Spinal cord (tissue), 10 donors: ENCODE data around the gene NUBP2. TPM values are rescaled to one million over a fixed set of nuclear protein-coding genes. Genes with fewer than 3 reads are reported as not detected.

Experiments
- DNase-seq, 6 donors: peaks; one replicate each; pipeline versions ENCODE4 v3.0.0 to v3.0.0-alpha.2; 2013 to 2015; ENCODE audit warnings: low spot score in 6 of 6, low read depth in 4 of 6
- H3K27ac ChIP-seq: one replicate; pipeline ENCODE4 v1.5.1; 2013; ENCODE audit warnings: low read depth, low read length, control low read depth
- H3K27me3 ChIP-seq: one replicate; pipeline ENCODE4 v1.6.1; 2013; ENCODE audit warnings: low read length; ENCODE audit not compliant: control insufficient read depth, insufficient read depth
- H3K36me3 ChIP-seq: one replicate; pipeline ENCODE4 v1.6.1; 2013; ENCODE audit warnings: low read length; ENCODE audit not compliant: control insufficient read depth, insufficient read depth
- H3K4me1 ChIP-seq: one replicate; pipeline ENCODE4 v1.6.1; 2013; ENCODE audit warnings: low read length; ENCODE audit not compliant: control insufficient read depth, insufficient read depth
- H3K4me3 ChIP-seq: one replicate; pipeline ENCODE4 v1.5.1; 2013; ENCODE audit warnings: low read depth, low read length, control low read depth
- H3K9me3 ChIP-seq: one replicate; pipeline ENCODE4 v1.6.1; 2013; ENCODE audit warnings: low read length; ENCODE audit not compliant: control insufficient read depth, insufficient read depth
- WGBS: methylation state at CpG from one replicate; pipeline ENCODE4 v1.1.5; 2013; ENCODE audit warnings: missing lambda C conversion rate; ENCODE audit not compliant: insufficient coverage; 5-methylcytosine and 5-hydroxymethylcytosine counted together
- polyA plus RNA-seq, 2 donors: library from polyadenylated mRNA; unstranded; fragments of 120-200 nt; gene quantifications; one replicate each; pipeline ENCODE4 v1.2.1, GENCODE V29; 2013; ENCODE audit not compliant: insufficient read length in 2 of 2
- total RNA-seq, 2 donors: library from RNA; depleted of rRNA in 1 of 2; stranded (reverse); fragments of 120-200 nt in 1 of 2; fragments of >200 nt in 1 of 2; gene quantifications; one replicate each; pipeline versions ENCODE4 v1.2.3 to v1.2.4, GENCODE V29; 2013 to 2014
- donor health status: healthy.

NUBP2 gene
- total and polyA plus RNA-seq, 4 donors = 24.7 to 80.4 (median 67.7) TPM

- no peak overlapping the region for H3K4me3 ChIP-seq
- no peaks in the 10 kb centered on the region for H3K9me3 ChIP-seq
- H3K4me1 ChIP-seq = peaks cover 20% of the 10 kb centered on the region
- peaks cover 97% of the 10 kb centered on the region for H3K36me3 ChIP-seq
- no peak overlapping the region for H3K27ac ChIP-seq
- H3K27me3 ChIP-seq = no peaks in the 10 kb centered on the region
- whole genome bisulfite sequencing = 94% methylated on average over 22 of the region's 22 CpGs
- no peak for DNase-seq
Observed at GRCh38 chr16:1765826-1766225, 16.9 kb upstream of the NUBP2 start.

- Histone ChIP-seq H3K27ac (no peak overlapping the region), H3K4me1 (peaks cover 21% of the 10 kb centered on the region), H3K27me3 (no peaks in the 10 kb centered on the region), H3K9me3 (no peaks in the 10 kb centered on the region), H3K36me3 (peaks cover 93% of the 10 kb centered on the region), H3K4me3 (no peak overlapping the region)
- DNase-seq = no peak
- 93% methylated on average over 19 of the region's 19 CpGs for WGBS
Observed at GRCh38 chr16:1766231-1766630, 16.5 kb upstream of the NUBP2 start.

DNA sequence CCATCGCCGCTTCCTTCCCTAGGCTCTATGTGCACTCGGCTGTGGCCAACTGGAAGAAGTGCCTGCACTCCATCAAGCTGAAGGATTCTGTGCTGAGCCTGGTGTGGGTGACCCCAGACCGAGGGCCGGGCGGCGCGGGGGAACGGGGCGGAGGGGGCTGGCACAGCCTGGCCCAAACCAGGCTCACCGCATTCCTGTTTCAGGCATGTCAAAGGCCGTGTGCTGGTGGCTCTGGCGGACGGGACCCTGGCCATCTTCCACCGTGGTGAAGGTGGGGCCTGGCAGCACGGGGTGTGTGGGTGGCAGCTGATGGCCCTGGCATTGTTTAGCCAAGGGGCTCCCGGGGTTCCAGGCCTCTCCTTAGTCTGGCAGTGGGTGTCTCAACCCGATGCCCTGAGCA is 16.1 kb upstream of the NUBP2 start:
- 90% methylated on average over 15 of the region's 18 CpGs for WGBS
- Histone ChIP-seq H3K4me1 (peaks cover 22% of the 10 kb centered on the region), H3K4me3 (no peak overlapping the region), H3K36me3 (peaks cover 91% of the 10 kb centered on the region), H3K27me3 (no peaks in the 10 kb centered on the region), H3K27ac (no peak overlapping the region), H3K9me3 (no peaks in the 10 kb centered on the region)
- DNase-seq = no peak

GRCh38 chr16:1767116-1767994 is 15.4 kb upstream of the NUBP2 start:
- H3K36me3 ChIP-seq = peaks cover 91% of the 10 kb centered on the region
- 93% methylated on average over 38 of the region's 42 CpGs for WGBS

GRCh38 chr16:1768061-1768766 is 14.5 kb upstream of the NUBP2 start:
- no peak for DNase-seq
- no peaks in the 10 kb centered on the region for H3K9me3 ChIP-seq
- peaks cover 84% of the 10 kb centered on the region for H3K36me3 ChIP-seq
- H3K27me3 ChIP-seq = no peaks in the 10 kb centered on the region
- no peak overlapping the region for H3K4me3 ChIP-seq
- no peak overlapping the region for H3K27ac ChIP-seq
- peaks cover 31% of the 10 kb centered on the region for H3K4me1 ChIP-seq
- WGBS = 73% methylated on average over 38 of the region's 41 CpGs

More at GRCh38 chr16:1767116-1767994, 15.4 kb upstream of the NUBP2 start:
- no peaks in the 10 kb centered on the region for H3K27me3 ChIP-seq
- H3K9me3 ChIP-seq = no peaks in the 10 kb centered on the region
- H3K4me3 ChIP-seq = no peak overlapping the region
- no peak for DNase-seq
- peaks cover 29% of the 10 kb centered on the region for H3K4me1 ChIP-seq
- no peak overlapping the region for H3K27ac ChIP-seq

- H3K9me3 ChIP-seq = no peaks in the 10 kb centered on the region
- H3K27me3 ChIP-seq = no peaks in the 10 kb centered on the region
- DNase-seq = no peak
- 76% methylated on average over 18 of the region's 26 CpGs for WGBS
- peaks cover 34% of the 10 kb centered on the region for H3K4me1 ChIP-seq
- peaks cover 80% of the 10 kb centered on the region for H3K36me3 ChIP-seq
- no peak overlapping the region for H3K27ac ChIP-seq
- no peak overlapping the region for H3K4me3 ChIP-seq
Observed at GRCh38 chr16:1768767-1769401, 13.9 kb upstream of the NUBP2 start.

DNA sequence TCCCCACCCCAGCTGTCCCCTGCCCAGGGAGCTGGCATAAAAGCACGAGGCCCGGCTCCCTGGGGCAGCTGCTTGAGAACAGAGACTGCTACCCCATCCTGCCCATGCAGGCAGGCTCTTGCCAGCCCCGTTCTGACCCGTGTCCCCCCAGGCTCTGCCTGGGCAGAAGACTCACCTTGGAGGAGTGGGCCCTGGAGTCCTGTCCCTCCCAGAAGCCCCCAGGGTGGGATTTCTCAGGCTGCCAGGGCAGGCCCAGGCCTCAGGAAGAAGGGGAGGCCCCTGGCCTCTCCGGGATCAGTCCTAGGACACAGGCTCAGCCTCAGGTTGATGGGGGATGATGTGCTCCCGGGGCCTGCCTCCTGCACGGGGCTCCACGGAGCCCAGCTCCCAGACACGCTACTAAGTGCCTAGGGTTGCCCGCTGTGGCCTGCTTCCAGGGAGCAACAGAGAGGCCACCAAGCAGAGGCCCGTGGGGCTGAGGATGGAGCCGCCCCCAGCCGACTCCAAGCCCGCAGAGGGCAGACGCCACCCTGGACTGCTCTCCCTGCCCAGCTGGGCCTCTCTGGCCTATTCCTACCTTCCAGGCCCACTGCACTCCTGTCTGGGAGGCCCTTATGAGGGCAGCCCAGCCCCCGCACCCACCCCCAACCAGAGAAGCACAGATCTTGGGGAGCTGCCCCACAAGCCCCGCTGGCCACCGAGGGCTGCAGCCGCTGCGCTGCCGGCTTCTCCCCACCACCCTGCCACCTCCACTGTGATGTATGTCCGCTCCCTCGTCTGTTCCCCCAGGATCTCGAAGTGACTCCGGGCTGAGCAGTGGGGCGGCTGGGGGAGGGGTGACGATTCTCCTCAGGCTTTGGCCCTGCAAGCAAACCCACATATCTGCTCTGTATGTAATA is 13.1 kb upstream of the NUBP2 start:
- no peak overlapping the region for H3K27ac ChIP-seq
- H3K27me3 ChIP-seq = no peaks in the 10 kb centered on the region
- peak overlapping the region; percentile 68 for H3K4me3 ChIP-seq
- H3K4me1 ChIP-seq = peaks cover 42% of the 10 kb centered on the region
- no peak for DNase-seq
- 91% methylated on average over 15 of the region's 27 CpGs for whole genome bisulfite sequencing
- H3K36me3 ChIP-seq = peaks cover 80% of the 10 kb centered on the region
- H3K9me3 ChIP-seq = no peaks in the 10 kb centered on the region

GRCh38 chr16:1770328-1771187 is 12.2 kb upstream of the NUBP2 start:
- WGBS = 10% methylated on average over 81 of the region's 81 CpGs
- Histone ChIP-seq H3K27ac (peak overlapping the region; percentile 52), H3K9me3 (no peaks in the 10 kb centered on the region), H3K36me3 (peaks cover 80% of the 10 kb centered on the region), H3K4me3 (peak overlapping the region; percentile 68), H3K27me3 (no peaks in the 10 kb centered on the region), H3K4me1 (peaks cover 48% of the 10 kb centered on the region)
- DNase-seq = peak in 2 of 6 donors; percentile 55 to 63
